ENCODE results near the gene UQCR11. TPM values are rescaled to one million over a fixed set of nuclear protein-coding genes. Genes with fewer than 3 reads are reported as not detected.
A peak's percentile ranks its signal among the peaks of the same experiment; 100 is the strongest.

The UQCR11 gene
- total RNA-seq (2014; rRNA removed; shearing (Covaris generic)) (85.3 and 86.2 TPM in 2 replicates), total RNA-seq (2022) (143 and 187 TPM in 2 replicates), Bru-seq, nascent RNA (percentile 85 among the genes with signal in this experiment), BruChase-seq, experiment 1, labeled RNA remaining after a 6-hour chase (percentile 92 among the genes with signal in this experiment), BruChase-seq, experiment 2, labeled RNA remaining after a 2-hour chase (percentile 91 among the genes with signal in this experiment)
- long read RNA-seq, transcript UQCR11-203 (3 exons, 1,324 nt) = major isoform, 346 of 354 reads
- long read RNA-seq, partial matches to known transcripts = 1 of 354 reads
- long read RNA-seq, other reads (novel, unspliced or antisense) = 4 of 354 reads

DNA sequence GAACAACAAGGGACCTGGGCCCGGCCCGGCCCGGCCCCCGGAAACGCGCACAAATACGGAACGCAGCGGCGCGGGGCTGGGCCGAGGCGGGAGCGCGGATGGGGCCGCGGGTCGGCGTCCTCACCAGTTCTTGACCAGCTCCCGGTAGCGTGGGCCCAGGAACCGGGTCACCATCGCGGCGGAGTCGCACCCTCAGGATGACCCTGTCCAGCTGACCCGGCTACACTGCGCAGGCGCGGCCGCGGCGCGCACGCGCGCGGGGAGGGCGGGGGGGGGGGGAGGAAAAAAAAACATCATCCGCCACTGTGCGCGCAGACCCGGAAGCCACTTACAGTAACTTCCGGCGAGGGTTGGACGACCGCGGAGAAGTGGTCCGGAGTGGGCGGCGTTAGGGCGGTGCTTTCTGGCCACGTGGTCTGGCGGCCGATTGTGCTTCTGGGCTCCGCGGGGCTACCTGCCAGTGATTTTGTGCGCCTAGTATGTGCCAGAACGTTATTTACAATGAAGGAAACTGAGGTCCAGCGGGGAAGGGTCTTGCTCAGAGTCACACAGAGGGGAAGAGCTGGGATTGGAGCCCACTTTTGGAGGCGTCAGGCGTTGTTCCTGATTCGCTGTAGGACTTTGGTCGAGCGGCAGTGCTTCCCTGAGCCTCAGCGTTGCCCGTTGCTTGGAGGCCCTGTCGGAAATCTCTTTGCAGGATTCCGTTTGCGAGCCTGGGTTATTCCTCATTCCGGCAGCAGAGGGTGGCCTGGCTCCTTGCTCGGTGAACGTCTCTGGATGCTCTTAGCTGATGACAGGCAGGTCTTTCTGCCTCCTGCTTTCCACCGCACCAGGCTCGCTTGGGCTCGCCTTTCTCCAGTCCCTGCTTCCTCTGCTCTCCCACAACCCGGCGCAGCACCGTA lies at the start of gene UQCR11:
Gene UQCR11, minus strand, starts transcription at position 227 of the 902 bp plus-strand sequence. Its CDS starts 53 bp downstream, at position 174.
- BruUV-seq (replicated peaks) = TSS peak; percentile 99
- intact Hi-C loops (cut with micrococcal nuclease; ENCODE audit: unreplicated experiment) = loop anchor here (1.0 to 5.0 kb wide), 4 partner anchors 47 to 207 kb away; partner anchors contain the start of genes ATP8B3 and TCF3
- Histone ChIP-seq H3K9me2 (ENCODE audit: insufficient read depth, low read length) (no peaks in the 10 kb centered on the region), H3K79me2 (ENCODE audit: insufficient read depth, low read depth, low read length) (peaks cover 45% of the 10 kb centered on the region), H3K36me3 (ENCODE audit: insufficient read depth, low read length) (peaks cover 51% of the 10 kb centered on the region), H3K4me1 (ENCODE audit: insufficient read depth, low read length, poor library complexity, severe bottlenecking) (peaks cover 50% of the 10 kb centered on the region), H3K9me3 (ENCODE audit: low read length) (no peaks in the 10 kb centered on the region), H3K27ac (ENCODE audit: low read depth, low read length, poor library complexity, severe bottlenecking) (peak within 1 kb of the TSS; percentile 88), H2AFZ (ENCODE audit: low read length) (peak within 1 kb of the TSS; percentile 64; the same call in 1 of the 2 replicates), H3K4me3 (ENCODE audit: low read depth, low read length, poor library complexity, severe bottlenecking) (peak within 1 kb of the TSS; percentile 100), H4K20me1 (ENCODE audit: insufficient read depth, low read length) (no peaks in the 10 kb centered on the region), H3K4me2 (ENCODE audit: low read length) (peak within 1 kb of the TSS; percentile 72)
- TF ChIP-seq EZH2phosphoT487 (IDR thresholded peaks at IDR 0.05; ENCODE audit: borderline replicate concordance, low read depth, low read length) = no peak
- TF ChIP-seq, protein P1, sequence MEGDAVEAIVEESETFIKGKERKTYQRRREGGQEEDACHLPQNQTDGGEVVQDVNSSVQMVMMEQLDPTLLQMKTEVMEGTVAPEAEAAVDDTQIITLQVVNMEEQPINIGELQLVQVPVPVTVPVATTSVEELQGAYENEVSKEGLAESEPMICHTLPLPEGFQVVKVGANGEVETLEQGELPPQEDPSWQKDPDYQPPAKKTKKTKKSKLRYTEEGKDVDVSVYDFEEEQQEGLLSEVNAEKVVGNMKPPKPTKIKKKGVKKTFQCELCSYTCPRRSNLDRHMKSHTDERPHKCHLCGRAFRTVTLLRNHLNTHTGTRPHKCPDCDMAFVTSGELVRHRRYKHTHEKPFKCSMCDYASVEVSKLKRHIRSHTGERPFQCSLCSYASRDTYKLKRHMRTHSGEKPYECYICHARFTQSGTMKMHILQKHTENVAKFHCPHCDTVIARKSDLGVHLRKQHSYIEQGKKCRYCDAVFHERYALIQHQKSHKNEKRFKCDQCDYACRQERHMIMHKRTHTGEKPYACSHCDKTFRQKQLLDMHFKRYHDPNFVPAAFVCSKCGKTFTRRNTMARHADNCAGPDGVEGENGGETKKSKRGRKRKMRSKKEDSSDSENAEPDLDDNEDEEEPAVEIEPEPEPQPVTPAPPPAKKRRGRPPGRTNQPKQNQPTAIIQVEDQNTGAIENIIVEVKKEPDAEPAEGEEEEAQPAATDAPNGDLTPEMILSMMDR (conservative IDR thresholded peaks at IDR 0.05; ENCODE audit: low read length) = peak; percentile 73
- ChIA-PET CTCF (ENCODE audit: unreplicated experiment) (no interaction called here), POLR2A (interaction anchor here (0.8 to 1.2 kb wide), 2 partner anchors 12 to 43 kb away, joined by 3 to 5 read pairs; partner anchors contain the start of gene MBD3)
- DNase-seq (ENCODE audit: low spot score) = peak; percentile 97

DNA sequence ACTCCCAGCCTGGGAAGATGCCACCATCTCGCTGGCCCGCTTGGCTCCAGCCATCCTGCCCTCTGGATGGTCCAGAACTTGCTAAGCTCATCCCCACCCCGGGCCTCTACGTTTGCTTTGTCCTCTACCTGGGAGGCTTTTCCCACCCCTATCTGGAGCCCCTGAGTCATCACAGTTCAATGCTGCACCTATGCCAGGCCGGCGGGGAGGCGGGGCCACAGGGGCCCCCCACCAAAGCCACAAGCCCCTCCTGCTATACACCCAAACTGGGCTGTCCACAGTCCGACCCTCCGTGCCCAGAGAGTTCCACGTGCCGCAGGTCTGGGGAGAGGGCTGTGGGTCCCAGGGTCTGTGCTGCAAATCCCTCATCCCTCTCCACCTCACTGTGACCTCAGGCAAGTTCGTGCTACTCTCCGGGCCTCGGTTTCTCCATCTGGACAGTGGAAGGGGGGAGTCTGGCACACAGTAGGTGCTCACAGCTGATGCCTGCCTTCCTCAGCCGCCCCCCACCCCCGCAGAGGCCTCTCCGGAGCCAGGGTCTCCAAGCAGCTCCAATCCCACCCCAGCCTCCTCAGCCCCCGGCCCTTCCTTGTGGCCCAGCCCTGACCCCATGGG lies 49.0 kb upstream of the UQCR11 start:
- POLR2A ChIA-PET = interaction anchor here (0.7 to 1.1 kb wide), 2 partner anchors 8 to 13 kb away, joined by 3 read pairs; no protein-coding TSS in a partner anchor
- no peak overlapping the region for H2AFZ ChIP-seq (ENCODE audit: low read length)
- CTCF ChIA-PET (ENCODE audit: unreplicated experiment) = no interaction called here
- DNase-seq (ENCODE audit: low spot score) = no peak
- H3K4me2 ChIP-seq (ENCODE audit: low read length) = no peak overlapping the region
- TF ChIP-seq EZH2phosphoT487 (IDR thresholded peaks at IDR 0.05; ENCODE audit: borderline replicate concordance, low read depth, low read length) = no peak
- TF ChIP-seq, protein P1 (conservative IDR thresholded peaks at IDR 0.05; ENCODE audit: low read length) = no peak
- H3K27ac ChIP-seq (ENCODE audit: low read depth, low read length, poor library complexity, severe bottlenecking) = no peak overlapping the region
- H3K36me3 ChIP-seq (ENCODE audit: insufficient read depth, low read length) = peaks cover 28% of the 10 kb centered on the region
- no TSS peak for BruUV-seq (replicated peaks)
- H3K9me3 ChIP-seq (ENCODE audit: low read length) = no peaks in the 10 kb centered on the region
- peaks cover 43% of the 10 kb centered on the region for H3K4me1 ChIP-seq (ENCODE audit: insufficient read depth, low read length, poor library complexity, severe bottlenecking)
- H3K9me2 ChIP-seq (ENCODE audit: insufficient read depth, low read length) = no peaks in the 10 kb centered on the region
- H3K79me2 ChIP-seq (ENCODE audit: insufficient read depth, low read depth, low read length) = peaks cover 27% of the 10 kb centered on the region
- intact Hi-C loops (cut with micrococcal nuclease; ENCODE audit: unreplicated experiment) = no loop called here
- no peak overlapping the region for H3K4me3 ChIP-seq (ENCODE audit: low read depth, low read length, poor library complexity, severe bottlenecking)
- no peaks in the 10 kb centered on the region for H4K20me1 ChIP-seq (ENCODE audit: insufficient read depth, low read length)
